Measurements from ENCODE around the gene NIPSNAP3A.

DNA sequence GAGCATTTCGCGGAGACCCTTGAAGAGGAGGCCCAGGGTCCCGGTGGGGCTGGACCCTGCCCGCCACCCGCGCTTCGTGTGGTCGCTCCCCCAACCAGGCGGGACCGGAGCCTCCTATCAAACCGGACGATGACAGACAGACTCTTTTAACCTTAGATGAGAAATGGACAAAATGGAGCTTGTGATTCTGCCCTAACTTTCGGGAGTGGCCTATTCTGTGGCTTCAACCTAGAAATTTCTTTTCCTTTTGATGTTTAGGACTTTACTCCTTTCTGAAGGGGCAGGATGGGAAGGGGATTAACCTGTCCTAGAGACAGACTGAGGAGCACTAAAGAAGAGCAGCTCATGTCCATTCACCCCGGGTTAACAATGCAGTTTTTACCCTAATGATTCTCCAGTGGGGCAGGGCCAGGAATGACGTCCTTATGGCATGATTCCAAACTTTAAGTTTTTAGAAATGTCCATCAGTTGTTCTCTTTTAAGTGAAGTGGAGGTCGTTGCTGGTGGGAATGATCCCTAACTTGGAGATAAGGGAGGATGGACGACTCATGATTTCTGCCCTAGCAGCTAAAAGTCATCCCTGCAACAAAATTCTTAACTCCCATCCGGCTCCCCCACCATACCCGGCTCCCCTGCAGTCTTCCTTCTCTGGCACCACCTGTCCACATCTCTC, 1.0 kb downstream of the NIPSNAP3A start:
- TF ChIP-seq POLR2AphosphoS5 (IDR thresholded peaks at IDR 0.05; ENCODE audit: low read depth, low read length) (no peak), TCF7L2 (IDR thresholded peaks at IDR 0.05; ENCODE audit: low read depth, low read length) (no peak), SIN3A (IDR thresholded peaks at IDR 0.05; ENCODE audit: borderline replicate concordance, insufficient read depth, low read depth, low read length) (no peak)
- TF ChIP-seq, protein P1, sequence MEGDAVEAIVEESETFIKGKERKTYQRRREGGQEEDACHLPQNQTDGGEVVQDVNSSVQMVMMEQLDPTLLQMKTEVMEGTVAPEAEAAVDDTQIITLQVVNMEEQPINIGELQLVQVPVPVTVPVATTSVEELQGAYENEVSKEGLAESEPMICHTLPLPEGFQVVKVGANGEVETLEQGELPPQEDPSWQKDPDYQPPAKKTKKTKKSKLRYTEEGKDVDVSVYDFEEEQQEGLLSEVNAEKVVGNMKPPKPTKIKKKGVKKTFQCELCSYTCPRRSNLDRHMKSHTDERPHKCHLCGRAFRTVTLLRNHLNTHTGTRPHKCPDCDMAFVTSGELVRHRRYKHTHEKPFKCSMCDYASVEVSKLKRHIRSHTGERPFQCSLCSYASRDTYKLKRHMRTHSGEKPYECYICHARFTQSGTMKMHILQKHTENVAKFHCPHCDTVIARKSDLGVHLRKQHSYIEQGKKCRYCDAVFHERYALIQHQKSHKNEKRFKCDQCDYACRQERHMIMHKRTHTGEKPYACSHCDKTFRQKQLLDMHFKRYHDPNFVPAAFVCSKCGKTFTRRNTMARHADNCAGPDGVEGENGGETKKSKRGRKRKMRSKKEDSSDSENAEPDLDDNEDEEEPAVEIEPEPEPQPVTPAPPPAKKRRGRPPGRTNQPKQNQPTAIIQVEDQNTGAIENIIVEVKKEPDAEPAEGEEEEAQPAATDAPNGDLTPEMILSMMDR (IDR thresholded peaks at IDR 0.05): no peak
- TF ChIP-seq, protein P2, sequence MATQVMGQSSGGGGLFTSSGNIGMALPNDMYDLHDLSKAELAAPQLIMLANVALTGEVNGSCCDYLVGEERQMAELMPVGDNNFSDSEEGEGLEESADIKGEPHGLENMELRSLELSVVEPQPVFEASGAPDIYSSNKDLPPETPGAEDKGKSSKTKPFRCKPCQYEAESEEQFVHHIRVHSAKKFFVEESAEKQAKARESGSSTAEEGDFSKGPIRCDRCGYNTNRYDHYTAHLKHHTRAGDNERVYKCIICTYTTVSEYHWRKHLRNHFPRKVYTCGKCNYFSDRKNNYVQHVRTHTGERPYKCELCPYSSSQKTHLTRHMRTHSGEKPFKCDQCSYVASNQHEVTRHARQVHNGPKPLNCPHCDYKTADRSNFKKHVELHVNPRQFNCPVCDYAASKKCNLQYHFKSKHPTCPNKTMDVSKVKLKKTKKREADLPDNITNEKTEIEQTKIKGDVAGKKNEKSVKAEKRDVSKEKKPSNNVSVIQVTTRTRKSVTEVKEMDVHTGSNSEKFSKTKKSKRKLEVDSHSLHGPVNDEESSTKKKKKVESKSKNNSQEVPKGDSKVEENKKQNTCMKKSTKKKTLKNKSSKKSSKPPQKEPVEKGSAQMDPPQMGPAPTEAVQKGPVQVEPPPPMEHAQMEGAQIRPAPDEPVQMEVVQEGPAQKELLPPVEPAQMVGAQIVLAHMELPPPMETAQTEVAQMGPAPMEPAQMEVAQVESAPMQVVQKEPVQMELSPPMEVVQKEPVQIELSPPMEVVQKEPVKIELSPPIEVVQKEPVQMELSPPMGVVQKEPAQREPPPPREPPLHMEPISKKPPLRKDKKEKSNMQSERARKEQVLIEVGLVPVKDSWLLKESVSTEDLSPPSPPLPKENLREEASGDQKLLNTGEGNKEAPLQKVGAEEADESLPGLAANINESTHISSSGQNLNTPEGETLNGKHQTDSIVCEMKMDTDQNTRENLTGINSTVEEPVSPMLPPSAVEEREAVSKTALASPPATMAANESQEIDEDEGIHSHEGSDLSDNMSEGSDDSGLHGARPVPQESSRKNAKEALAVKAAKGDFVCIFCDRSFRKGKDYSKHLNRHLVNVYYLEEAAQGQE (IDR thresholded peaks at IDR 0.05; ENCODE audit: insufficient read depth in 1 of 2, low read depth in 2 of 2, low read length in 1 of 2): no peak

Data from Panc1 (cell line).